GM19452 (cell line): ENCODE data around the gene ACAD9.
"Not testable (repeated sequence)": the region's sequence is repeated elsewhere in the genome, so short reads cannot be mapped to it uniquely, and the experiment has no call there.

Experiments
- ATAC-seq: cut with Tn5 transposase; IDR thresholded peaks from one replicate; pipeline ENCODE4 v1.9.1; 2021; ENCODE audit not compliant: unreplicated experiment

Gene ACAD9

GRCh38 chr3:128889139-128889894 is 9.9 kb downstream of the ACAD9 start:
- no peak for ATAC-seq

GRCh38 chr3:128895843-128896697 is 16.6 kb downstream of the ACAD9 start:
- ATAC-seq, result no peak

GRCh38 chr3:128902426-128902825 is 23.0 kb downstream of the ACAD9 start:
- ATAC-seq, result no peak

- no peak for ATAC-seq
These were observed 24.1 kb downstream of the ACAD9 start for GRCh38 chr3:128903501-128903900.

GRCh38 chr3:128906031-128906803 is 26.8 kb downstream of the ACAD9 start:
- ATAC-seq, result no peak

- ATAC-seq, result no peak
These were observed 27.5 kb downstream of the ACAD9 start for GRCh38 chr3:128906804-128907525.

- no peak for ATAC-seq
These were observed 28.5 kb downstream of the ACAD9 start for GRCh38 chr3:128907706-128908445.

GRCh38 chr3:128908951-128909350 is 29.5 kb downstream of the ACAD9 start:
- ATAC-seq, result no peak

- no peak for ATAC-seq
These were observed 30.6 kb downstream of the ACAD9 start for GRCh38 chr3:128910006-128910405.

- ATAC-seq, result no peak
These were observed 32.5 kb downstream of the ACAD9 start for GRCh38 chr3:128911911-128912310.

GRCh38 chr3:128914966-128915645 is 35.7 kb downstream of the ACAD9 start:
- no peak for ATAC-seq

GRCh38 chr3:128917291-128917690 is 37.9 kb downstream of the ACAD9 start:
- ATAC-seq, result no peak

- ATAC-seq, result no peak
These were observed 40.6 kb downstream of the ACAD9 start for GRCh38 chr3:128919988-128920387.

- ATAC-seq, result no peak
These were observed 43.5 kb downstream of the ACAD9 start for GRCh38 chr3:128922804-128923459.

- no peak for ATAC-seq
These were observed 44.2 kb downstream of the ACAD9 start for GRCh38 chr3:128923576-128923975.

GRCh38 chr3:128923986-128924385 is 44.6 kb downstream of the ACAD9 start:
- not testable (repeated sequence) for ATAC-seq

- no peak for ATAC-seq
These were observed 49.9 kb downstream of the ACAD9 start for GRCh38 chr3:128929364-128929763.

- no peak for ATAC-seq
These were observed 51.6 kb downstream of the ACAD9 start for GRCh38 chr3:128931046-128931445.
